ENCODE measurements around the gene DECR2. TPM values are rescaled to one million over a fixed set of nuclear protein-coding genes. Genes with fewer than 3 reads are reported as not detected.

Gene DECR2
- total and polyA plus RNA-seq, 2 donors, result 5.3 to 20.6 TPM

Small RNAs within 50 kb of the gene (small RNA-seq; reads per million reads assigned to genes)
- not detected for gene RF00019

Other genes with a start within 250 kb of the DECR2 start
- 0.85 TPM for gene HBZ, start 249.2 kb upstream of the DECR2 start, total RNA-seq
- gene HBZ, start 249.2 kb upstream of the DECR2 start, polyA plus RNA-seq, result 0.47 TPM
- 14.8 TPM for gene HBM, start 235.9 kb upstream of the DECR2 start, total RNA-seq
- not detected for gene HBM, start 235.9 kb upstream of the DECR2 start, polyA plus RNA-seq
- gene HBA2, start 229.0 kb upstream of the DECR2 start, total RNA-seq, result 648 TPM
- gene HBA2, start 229.0 kb upstream of the DECR2 start, polyA plus RNA-seq, result 22.6 TPM
- gene HBA1, start 225.2 kb upstream of the DECR2 start, total RNA-seq, result 472 TPM
- 9.7 TPM for gene HBA1, start 225.2 kb upstream of the DECR2 start, polyA plus RNA-seq
- gene HBQ1, start 221.4 kb upstream of the DECR2 start, total RNA-seq, result not detected
- gene HBQ1, start 221.4 kb upstream of the DECR2 start, polyA plus RNA-seq, result not detected
- 112 TPM for gene LUC7L, start 172.4 kb upstream of the DECR2 start, total RNA-seq
- 47.0 TPM for gene LUC7L, start 172.4 kb upstream of the DECR2 start, polyA plus RNA-seq
- 38.8 TPM for gene FAM234A, start 167.1 kb upstream of the DECR2 start, total RNA-seq
- gene FAM234A, start 167.1 kb upstream of the DECR2 start, polyA plus RNA-seq, result 115 TPM
- 2.4 TPM for gene RGS11, start 125.9 kb upstream of the DECR2 start, total RNA-seq
- gene RGS11, start 125.9 kb upstream of the DECR2 start, polyA plus RNA-seq, result 6.9 TPM
- 2.3 TPM for gene ARHGDIG, start 121.3 kb upstream of the DECR2 start, total RNA-seq
- 0.95 TPM for gene ARHGDIG, start 121.3 kb upstream of the DECR2 start, polyA plus RNA-seq
- gene PDIA2, start 118.7 kb upstream of the DECR2 start, total RNA-seq, result 1.1 TPM
- 0.19 TPM for gene PDIA2, start 118.7 kb upstream of the DECR2 start, polyA plus RNA-seq
- 9.9 TPM for gene AXIN1, start 49.2 kb upstream of the DECR2 start, total RNA-seq
- 25.0 TPM for gene AXIN1, start 49.2 kb upstream of the DECR2 start, polyA plus RNA-seq
- gene MRPL28, start 31.3 kb upstream of the DECR2 start, total RNA-seq, result 20.3 TPM
- 81.1 TPM for gene MRPL28, start 31.3 kb upstream of the DECR2 start, polyA plus RNA-seq
- gene PGAP6, start 19.9 kb upstream of the DECR2 start, total RNA-seq, result 15.9 TPM
- 53.8 TPM for gene PGAP6, start 19.9 kb upstream of the DECR2 start, polyA plus RNA-seq
- 29.0 TPM for gene NME4, start 4.7 kb upstream of the DECR2 start, total RNA-seq
- 246 TPM for gene NME4, start 4.7 kb upstream of the DECR2 start, polyA plus RNA-seq
- gene RAB11FIP3, start 23.8 kb downstream of the DECR2 start, total RNA-seq, result 16.8 TPM
- gene RAB11FIP3, start 23.8 kb downstream of the DECR2 start, polyA plus RNA-seq, result 57.0 TPM
- 12.7 TPM for gene CAPN15, start 125.8 kb downstream of the DECR2 start, total RNA-seq
- 30.3 TPM for gene CAPN15, start 125.8 kb downstream of the DECR2 start, polyA plus RNA-seq
- not detected for gene PRR35, start 158.5 kb downstream of the DECR2 start, total RNA-seq
- gene PRR35, start 158.5 kb downstream of the DECR2 start, polyA plus RNA-seq, result not detected
- 1.0 TPM for gene NHLRC4, start 165.1 kb downstream of the DECR2 start, total RNA-seq
- 1.8 TPM for gene NHLRC4, start 165.1 kb downstream of the DECR2 start, polyA plus RNA-seq
- gene PIGQ, start 168.1 kb downstream of the DECR2 start, total RNA-seq, result 11.8 TPM
- 39.0 TPM for gene PIGQ, start 168.1 kb downstream of the DECR2 start, polyA plus RNA-seq
- 6.9 TPM for gene RAB40C, start 188.2 kb downstream of the DECR2 start, total RNA-seq
- 30.9 TPM for gene RAB40C, start 188.2 kb downstream of the DECR2 start, polyA plus RNA-seq
- 0.37 TPM for gene WFIKKN1, start 229.1 kb downstream of the DECR2 start, total RNA-seq
- gene WFIKKN1, start 229.1 kb downstream of the DECR2 start, polyA plus RNA-seq, result 0.30 TPM
- gene METTL26, start 234.4 kb downstream of the DECR2 start, total RNA-seq, result 26.7 TPM
- 135 TPM for gene METTL26, start 234.4 kb downstream of the DECR2 start, polyA plus RNA-seq
- 5.1 TPM for gene MCRIP2, start 239.9 kb downstream of the DECR2 start, total RNA-seq
- gene MCRIP2, start 239.9 kb downstream of the DECR2 start, polyA plus RNA-seq, result 42.6 TPM
- 15.8 TPM for gene WDR90, start 247.5 kb downstream of the DECR2 start, total RNA-seq
- gene WDR90, start 247.5 kb downstream of the DECR2 start, polyA plus RNA-seq, result 21.9 TPM